DOHH2 (cell line): ENCODE results near the gene MYO18A.

ENCODE experiments used
- H3F3A ChIP-seq: fragments of 200-600 bp; sonication (generic), shearing (Covaris generic); 2 replicates; pipeline ENCODE4 v1.6.0; 2016; ENCODE audit warnings: antibody characterized with exemption, mild to moderate bottlenecking; ENCODE audit not compliant: control insufficient read depth, insufficient read depth
- H3K27ac ChIP-seq: fragments of 200-600 bp; sonication (generic); 2 replicates; pipeline ENCODE4 v1.5.1; 2014; ENCODE audit warnings: low read depth, mild to moderate bottlenecking, low read length, moderate library complexity
- H3K27me3 ChIP-seq: fragments of 200-600 bp; sonication (generic); 2 replicates; pipeline ENCODE4 v1.6.1; 2014; ENCODE audit warnings: mild to moderate bottlenecking, low read length, mixed read lengths; ENCODE audit not compliant: control insufficient read depth
- H3K36me3 ChIP-seq: fragments of 200-600 bp; sonication (generic); 2 replicates; pipeline ENCODE4 v1.6.1; 2014; ENCODE audit warnings: mild to moderate bottlenecking, low read length, moderate library complexity, mixed read lengths; ENCODE audit not compliant: control insufficient read depth
- H3K4me1 ChIP-seq: fragments of 200-600 bp; sonication (generic); 2 replicates; pipeline ENCODE4 v1.6.1; 2014; ENCODE audit warnings: mild to moderate bottlenecking, low read length, mixed read lengths; ENCODE audit not compliant: control insufficient read depth
- H3K4me2 ChIP-seq: fragments of 200-600 bp; sonication (generic); 2 replicates; pipeline ENCODE4 v1.6.0; 2014; ENCODE audit warnings: mild to moderate bottlenecking, low read length, moderate library complexity
- H3K4me3 ChIP-seq: fragments of 200-600 bp; sonication (generic); 2 replicates; pipeline ENCODE4 v1.5.1; 2014; ENCODE audit warnings: mild to moderate bottlenecking, low read length, mixed read lengths
- H3K79me2 ChIP-seq: fragments of 200-600 bp; sonication (generic); 2 replicates; pipeline ENCODE4 v1.6.1; 2014; ENCODE audit warnings: mild to moderate bottlenecking, low read length, mixed read lengths; ENCODE audit not compliant: control insufficient read depth
- H3K9me2 ChIP-seq: fragments of 200-600 bp; sonication (generic); replicated peaks from 2 replicates; pipeline ENCODE4 v1.6.1; 2014; ENCODE audit warnings: mild to moderate bottlenecking, low read length, mixed read lengths; ENCODE audit not compliant: control insufficient read depth
- H3K9me3 ChIP-seq: fragments of 200-600 bp; sonication (generic); 2 replicates; pipeline ENCODE4 v1.6.1; 2014; ENCODE audit warnings: antibody characterized with exemption, low read length, mixed read lengths; ENCODE audit not compliant: control insufficient read depth, insufficient read depth
- H4K20me1 ChIP-seq: fragments of 200-600 bp; sonication (generic); 2 replicates; pipeline ENCODE4 v1.6.0; 2014; ENCODE audit warnings: low read depth, mild to moderate bottlenecking, antibody characterized with exemption, low read length, moderate library complexity; ENCODE audit not compliant: control insufficient read depth, insufficient read depth
- CTCF ChIP-seq: fragments of 200-600 bp; sonication (generic); IDR thresholded peaks from one replicate; pipeline ENCODE4 v1.5.1; 2014; ENCODE audit warnings: antibody characterized with exemption, mild to moderate bottlenecking, low read depth, low read length; ENCODE audit not compliant: poor library complexity, severe bottlenecking
- EZH2phosphoT487 ChIP-seq: fragments of 200-600 bp; sonication (generic); IDR thresholded peaks from 2 replicates; pipeline ENCODE4 v1.6.1; 2017; ENCODE audit warnings: borderline replicate concordance, mild to moderate bottlenecking, antibody characterized with exemption, low read length, moderate library complexity, mixed read lengths

Gene MYO18A

DNA sequence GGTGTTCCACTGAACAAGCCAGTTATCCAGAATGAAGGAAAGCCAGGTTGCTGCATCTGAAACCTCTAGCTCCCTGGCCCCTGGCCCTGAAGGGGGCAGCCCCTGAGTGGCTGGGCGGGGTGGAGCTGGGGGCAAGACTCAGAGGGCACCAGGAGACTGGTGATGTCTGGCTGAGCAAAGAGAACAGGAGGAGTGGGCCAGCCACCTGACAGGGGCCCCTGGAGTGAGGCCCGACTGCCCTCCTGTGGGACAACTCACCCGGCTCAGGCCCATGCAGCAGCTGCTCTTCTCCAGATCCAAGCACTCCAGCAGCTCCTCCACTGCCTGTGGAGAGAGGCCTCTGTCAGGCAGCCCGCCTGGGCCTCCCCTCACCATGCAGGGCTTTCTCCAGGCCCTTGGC, 76.9 kb downstream of the MYO18A start:
- TF ChIP-seq EZH2phosphoT487 (no peak), CTCF (no peak)
- Histone ChIP-seq H3K4me1 (no peaks in the 10 kb centered on the region), H3K27me3 (no peaks in the 10 kb centered on the region), H3F3A (no peaks in the 10 kb centered on the region), H3K9me3 (no peaks in the 10 kb centered on the region), H3K79me2 (no peaks in the 10 kb centered on the region), H3K9me2 (no peaks in the 10 kb centered on the region), H4K20me1 (no peaks in the 10 kb centered on the region), H3K4me2 (no peak overlapping the region), H3K4me3 (no peak overlapping the region), H3K27ac (no peak overlapping the region), H3K36me3 (peaks cover 16% of the 10 kb centered on the region; the same call in 1 of the 2 replicates)

GRCh38 chr17:29102741-29103181, 77.4 kb downstream of the MYO18A start:
- H3K4me2 ChIP-seq = no peak overlapping the region

DNA sequence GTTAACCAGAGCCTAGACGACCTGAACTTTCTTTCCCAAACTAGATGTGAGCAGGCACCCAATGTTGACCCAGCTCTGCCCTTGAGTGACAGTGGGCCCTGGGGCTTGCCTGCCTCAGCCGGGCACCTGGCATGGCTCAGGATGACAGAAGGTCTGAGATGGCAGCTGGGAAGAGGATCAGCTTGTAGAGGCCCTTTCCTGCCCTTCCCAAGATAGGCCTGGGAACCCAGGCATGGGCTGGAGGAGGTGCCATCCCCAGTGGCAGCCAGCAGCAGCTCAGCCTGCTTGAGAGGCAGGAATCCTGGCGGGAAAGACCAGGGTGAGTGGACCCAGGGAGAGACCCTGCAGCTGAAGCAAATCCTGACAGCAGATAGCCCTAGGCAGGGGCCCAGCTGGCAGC, 78.2 kb downstream of the MYO18A start:
- Histone ChIP-seq H3K27me3 (no peaks in the 10 kb centered on the region), H3K4me2 (no peak overlapping the region), H3K79me2 (no peaks in the 10 kb centered on the region), H3K9me3 (no peaks in the 10 kb centered on the region), H3K36me3 (peaks cover 28% of the 10 kb centered on the region), H3K4me1 (no peaks in the 10 kb centered on the region), H3K9me2 (no peaks in the 10 kb centered on the region), H3K4me3 (no peak overlapping the region), H3K27ac (no peak overlapping the region), H3F3A (no peaks in the 10 kb centered on the region), H4K20me1 (no peaks in the 10 kb centered on the region)
- no peak for TF ChIP-seq CTCF
- no peak for TF ChIP-seq EZH2phosphoT487

More at GRCh38 chr17:29102741-29103181, 77.4 kb downstream of the MYO18A start:
- Histone ChIP-seq H3K4me3 (no peak overlapping the region), H3K4me1 (no peaks in the 10 kb centered on the region), H4K20me1 (no peaks in the 10 kb centered on the region), H3F3A (no peaks in the 10 kb centered on the region), H3K27ac (no peak overlapping the region), H3K79me2 (no peaks in the 10 kb centered on the region), H3K9me3 (no peaks in the 10 kb centered on the region), H3K9me2 (no peaks in the 10 kb centered on the region), H3K36me3 (peaks cover 22% of the 10 kb centered on the region), H3K27me3 (no peaks in the 10 kb centered on the region)
- TF ChIP-seq CTCF (no peak), EZH2phosphoT487 (no peak)

DNA sequence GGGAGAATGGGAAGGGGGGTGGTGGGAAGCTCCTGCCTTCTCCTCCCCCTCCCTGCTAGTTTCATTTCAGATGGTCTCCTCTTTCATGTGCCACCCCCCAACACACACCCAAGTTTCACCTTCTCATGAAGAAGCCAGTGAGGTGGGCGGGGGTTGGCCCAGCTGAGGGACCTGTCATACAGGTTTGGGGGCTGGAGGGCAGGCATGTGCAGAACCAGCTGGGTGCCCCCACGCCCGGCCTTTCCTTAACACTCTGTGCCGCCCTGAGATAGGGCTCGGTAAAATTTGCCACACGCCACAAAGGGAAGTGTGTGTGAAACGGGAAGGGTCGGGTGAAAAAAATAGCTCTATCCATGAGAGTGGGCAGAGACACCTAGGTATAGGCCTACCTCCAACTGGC, 79.9 kb downstream of the MYO18A start:
- no peaks in the 10 kb centered on the region for H3K4me1 ChIP-seq
- no peak overlapping the region for H3K4me3 ChIP-seq
- no peak for TF ChIP-seq EZH2phosphoT487
- no peak for TF ChIP-seq CTCF
- H3K9me2 ChIP-seq = no peaks in the 10 kb centered on the region
- H3K9me3 ChIP-seq = no peaks in the 10 kb centered on the region
- peaks cover 30% of the 10 kb centered on the region for H3K36me3 ChIP-seq
- H4K20me1 ChIP-seq = no peaks in the 10 kb centered on the region
- no peak overlapping the region for H3K27ac ChIP-seq
- H3K79me2 ChIP-seq = no peaks in the 10 kb centered on the region
- no peak overlapping the region for H3K4me2 ChIP-seq
- H3K27me3 ChIP-seq = no peaks in the 10 kb centered on the region
- no peaks in the 10 kb centered on the region for H3F3A ChIP-seq
